Stomach (tissue), 4 donors: ENCODE results near the gene UMAD1.
"Not testable (repeated sequence)": the region's sequence is repeated elsewhere in the genome, so short reads cannot be mapped to it uniquely, and the experiment has no call there.

ENCODE experiments used
- POLR2A ChIP-seq, 4 donors: fragments of 450-650 bp; IDR thresholded peaks; one replicate each; pipeline ENCODE4 v1.6.1; 2016; ENCODE audit warnings: antibody characterized with exemption in 4 of 4, control low read depth in 2 of 4, mild to moderate bottlenecking in 1 of 4, moderate library complexity in 1 of 4
- TF ChIP-seq, protein P1 (sequence below), 7 experiments: fragments of 450-650 bp in 4 of 7; fragments of 200-600 bp in 3 of 7; sonication (generic) in 3 of 7; IDR thresholded peaks; one replicate each; pipeline ENCODE4 v1.5.1; 2016 to 2019; ENCODE audit warnings: antibody characterized with exemption in 7 of 7, control low read depth in 2 of 7, mild to moderate bottlenecking in 1 of 7

DNA sequence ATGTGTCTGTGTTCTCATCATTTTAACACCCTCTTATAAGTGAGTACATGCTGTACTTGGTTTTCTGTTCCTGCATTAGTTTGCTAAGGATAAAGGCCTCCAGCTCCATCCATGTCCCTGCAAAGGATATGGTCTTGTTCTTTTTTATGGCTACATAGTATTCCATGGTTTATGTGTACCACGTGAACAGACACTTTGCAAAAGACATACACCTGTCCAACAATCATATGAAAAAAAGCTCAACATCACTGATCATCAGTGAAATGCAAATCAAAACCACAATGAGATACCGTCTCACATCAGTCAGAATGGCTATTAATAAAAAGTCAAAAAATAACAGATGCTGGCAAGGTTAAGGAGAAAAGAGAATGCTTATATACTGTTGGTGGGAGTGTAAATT is 177.6 kb downstream of the UMAD1 start:
- TF ChIP-seq, protein P1, sequence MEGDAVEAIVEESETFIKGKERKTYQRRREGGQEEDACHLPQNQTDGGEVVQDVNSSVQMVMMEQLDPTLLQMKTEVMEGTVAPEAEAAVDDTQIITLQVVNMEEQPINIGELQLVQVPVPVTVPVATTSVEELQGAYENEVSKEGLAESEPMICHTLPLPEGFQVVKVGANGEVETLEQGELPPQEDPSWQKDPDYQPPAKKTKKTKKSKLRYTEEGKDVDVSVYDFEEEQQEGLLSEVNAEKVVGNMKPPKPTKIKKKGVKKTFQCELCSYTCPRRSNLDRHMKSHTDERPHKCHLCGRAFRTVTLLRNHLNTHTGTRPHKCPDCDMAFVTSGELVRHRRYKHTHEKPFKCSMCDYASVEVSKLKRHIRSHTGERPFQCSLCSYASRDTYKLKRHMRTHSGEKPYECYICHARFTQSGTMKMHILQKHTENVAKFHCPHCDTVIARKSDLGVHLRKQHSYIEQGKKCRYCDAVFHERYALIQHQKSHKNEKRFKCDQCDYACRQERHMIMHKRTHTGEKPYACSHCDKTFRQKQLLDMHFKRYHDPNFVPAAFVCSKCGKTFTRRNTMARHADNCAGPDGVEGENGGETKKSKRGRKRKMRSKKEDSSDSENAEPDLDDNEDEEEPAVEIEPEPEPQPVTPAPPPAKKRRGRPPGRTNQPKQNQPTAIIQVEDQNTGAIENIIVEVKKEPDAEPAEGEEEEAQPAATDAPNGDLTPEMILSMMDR (IDR thresholded peaks at IDR 0.05) = not testable (repeated sequence)
- TF ChIP-seq POLR2A (IDR thresholded peaks at IDR 0.05) = not testable (repeated sequence)
